CD14-positive monocyte (primary cell): ENCODE data around the gene TMEM214. TPM values are rescaled to one million over a fixed set of nuclear protein-coding genes. Genes with fewer than 3 reads are reported as not detected.

Experiments
- DNase-seq, 3 donors: peaks; one replicate each; pipeline ENCODE4 v3.0.0-alpha.2; 2011 to 2022
- H2AFZ ChIP-seq: 2 replicates; pipeline ENCODE4 v1.6.0; 2012; ENCODE audit warnings: mild to moderate bottlenecking, low read depth, low read length, inconsistent platforms; ENCODE audit not compliant: insufficient read depth, poor library complexity, severe bottlenecking
- H3K27ac ChIP-seq, 2 donors: 1 replicate in 1 of 2; 2 replicates in 1 of 2; pipeline ENCODE4 v1.5.1; 2012 to 2013; ENCODE audit warnings: low read length in 2 of 2, control low read depth in 1 of 2, inconsistent platforms in 1 of 2, low read depth in 1 of 2, mild to moderate bottlenecking in 1 of 2
- H3K27me3 ChIP-seq, 2 donors: one replicate each; pipeline versions ENCODE4 v1.6.0 to v1.6.1; 2011 to 2013; ENCODE audit warnings: low read length in 2 of 2; ENCODE audit not compliant: control insufficient read depth in 2 of 2, insufficient read depth in 2 of 2
- H3K36me3 ChIP-seq, 2 donors: replicated peaks in 1 of 2; 1 replicate in 1 of 2; 2 replicates in 1 of 2; pipeline versions ENCODE4 v1.5.1 to v1.6.1; 2012 to 2013; ENCODE audit warnings: low read length in 2 of 2, control low read depth in 1 of 2, inconsistent platforms in 1 of 2, mild to moderate bottlenecking in 1 of 2; ENCODE audit not compliant: insufficient read depth in 2 of 2, control insufficient read depth in 1 of 2
- H3K4me1 ChIP-seq, 2 donors: 1 replicate in 1 of 2; 2 replicates in 1 of 2; pipeline versions ENCODE4 v1.5.1 to v1.6.1; 2012 to 2013; ENCODE audit warnings: low read length in 2 of 2, control low read depth in 1 of 2, inconsistent platforms in 1 of 2, mild to moderate bottlenecking in 1 of 2, moderate library complexity in 1 of 2; ENCODE audit not compliant: insufficient read depth in 2 of 2, control insufficient read depth in 1 of 2
- H3K4me2 ChIP-seq: replicated peaks from 2 replicates; pipeline ENCODE3; 2012; ENCODE audit warnings: low read length, moderate library complexity, mild to moderate bottlenecking; ENCODE audit not compliant: poor library complexity, severe bottlenecking; ENCODE audit errors: extremely low read depth
- H3K4me3 ChIP-seq, 3 experiments: fragments of 200-600 bp in 1 of 3; sonication (generic) in 1 of 3; replicated peaks in 1 of 3; 1 replicate in 2 of 3; 2 replicates in 1 of 3; pipeline ENCODE4 v1.5.1; 2011 to 2013; ENCODE audit warnings: low read length in 3 of 3, mild to moderate bottlenecking in 3 of 3, control low read depth in 2 of 3, low read depth in 2 of 3, inconsistent platforms in 1 of 3, moderate library complexity in 1 of 3
- H3K79me2 ChIP-seq: 2 replicates; pipeline ENCODE4 v1.6.0; 2012; ENCODE audit warnings: mild to moderate bottlenecking, control low read depth, inconsistent platforms, low read length, moderate library complexity; ENCODE audit not compliant: insufficient read depth
- H3K9ac ChIP-seq: 2 replicates; pipeline ENCODE4 v1.6.0; 2017; ENCODE audit warnings: low read length, mild to moderate bottlenecking; ENCODE audit not compliant: insufficient read depth, poor library complexity, severe bottlenecking
- H3K9me3 ChIP-seq, 2 donors: replicated peaks in 1 of 2; 1 replicate in 1 of 2; 2 replicates in 1 of 2; pipeline versions ENCODE4 v1.5.1 to v1.6.1; 2012 to 2013; ENCODE audit warnings: low read length in 2 of 2, control low read depth in 1 of 2; ENCODE audit not compliant: control insufficient read depth in 1 of 2, insufficient read depth in 1 of 2
- H4K20me1 ChIP-seq: 2 replicates; pipeline ENCODE4 v1.6.0; 2012; ENCODE audit warnings: mild to moderate bottlenecking, low read length, control low read depth, moderate library complexity; ENCODE audit not compliant: insufficient read depth
- H3K27ac Mint-ChIP-seq, 7 donors: one replicate each; pipeline ENCODE4 v1.8.0; 2020; ENCODE audit warnings: mild to moderate bottlenecking in 7 of 7, mixed read lengths in 7 of 7, moderate library complexity in 6 of 7, inconsistent platforms in 2 of 7
- H3K27me3 Mint-ChIP-seq, 3 donors: one replicate each; pipeline ENCODE4 v1.8.0; 2021 to 2022; ENCODE audit warnings: low read depth in 3 of 3, mild to moderate bottlenecking in 3 of 3, mixed read lengths in 3 of 3, moderate library complexity in 3 of 3, inconsistent platforms in 1 of 3
- H3K36me3 Mint-ChIP-seq, 2 donors: one replicate each; pipeline ENCODE4 v1.8.0; 2020; ENCODE audit warnings: mixed read lengths in 2 of 2, inconsistent platforms in 1 of 2, mild to moderate bottlenecking in 1 of 2
- H3K4me1 Mint-ChIP-seq: one replicate; pipeline ENCODE4 v1.8.0; 2020; ENCODE audit warnings: mild to moderate bottlenecking, mixed read lengths
- H3K4me3 Mint-ChIP-seq, 2 donors: one replicate each; pipeline ENCODE4 v1.8.0; 2020; ENCODE audit warnings: mild to moderate bottlenecking in 2 of 2, mixed read lengths in 2 of 2, moderate library complexity in 1 of 2
- H3K9me3 Mint-ChIP-seq, 7 donors: one replicate each; pipeline ENCODE4 v1.8.0; 2020 to 2022; ENCODE audit warnings: mixed read lengths in 7 of 7, mild to moderate bottlenecking in 6 of 7, moderate library complexity in 6 of 7, inconsistent platforms in 2 of 7
- WGBS: methylation state at CpG from one replicate; pipeline ENCODE4 v1.1.5; 2013; ENCODE audit warnings: missing lambda C conversion rate; ENCODE audit not compliant: insufficient coverage; 5-methylcytosine and 5-hydroxymethylcytosine counted together
- intact Hi-C, 2 donors: fragments of 100-400 bp; cut with micrococcal nuclease; formaldehyde crosslinking; loops; one replicate each; pipeline versions ENCODE4 v1.15.0 to v1.15.1; 2023
- polyA plus RNA-seq, 3 donors: library from polyadenylated mRNA; depleted of rRNA in 1 of 3; unstranded in 2 of 3; stranded (reverse) in 1 of 3; fragments of 300-500 nt in 2 of 3; fragments of >200 nt in 1 of 3; fragmentation: Illumina TruSeq in 2 of 3; gene quantifications; 1 replicate in 2 of 3; 2 replicates in 1 of 3; pipeline ENCODE4 v1.2.3, GENCODE V29; 2012 to 2021
- TF ChIP-seq, protein P1 (sequence below): fragments of 200-600 bp; IDR thresholded peaks from one replicate; pipeline ENCODE4 v1.8.0; 2022; ENCODE audit warnings: antibody characterized with exemption, mild to moderate bottlenecking

Gene TMEM214
- polyA plus RNA-seq, 3 donors = 18.3 to 61.7 (median 26.9) TPM

DNA sequence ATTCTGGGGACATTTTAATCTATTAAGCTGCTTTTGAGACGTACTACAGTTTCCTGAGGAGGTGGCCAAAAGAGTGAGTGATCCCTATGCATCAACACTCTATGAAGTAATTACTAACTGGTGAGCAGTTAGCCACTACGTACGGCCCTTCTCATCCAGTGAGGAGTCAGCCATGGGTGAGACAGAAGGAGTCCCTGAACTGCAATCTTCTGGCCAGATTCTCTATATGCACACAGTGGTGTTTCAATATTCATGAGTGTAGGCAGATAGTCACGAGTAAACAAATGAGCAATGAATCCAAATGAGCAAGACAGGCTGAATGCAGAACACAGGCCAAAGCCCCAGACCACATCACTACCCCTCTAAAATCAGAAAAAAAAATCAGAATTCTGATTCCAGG is 29.8 kb upstream of the TMEM214 start:
- Mint-ChIP-seq H3K27ac (peak overlapping the region in 1 of 7 donors; percentile 18), H3K36me3 (no peaks in the 10 kb centered on the region), H3K27me3 (peaks cover 0 to 9% (median 5%) of the 10 kb centered on the region in 3 donors), H3K4me1 (peaks cover 13% of the 10 kb centered on the region), H3K9me3 (peaks cover 0 to 7% (median 0%) of the 10 kb centered on the region in 7 donors), H3K4me3 (no peak overlapping the region)
- Histone ChIP-seq H3K79me2 (no peaks in the 10 kb centered on the region), H3K27me3 (peaks cover 2% of the 10 kb centered on the region in 2 donors), H4K20me1 (no peaks in the 10 kb centered on the region), H3K9me3 (no peaks in the 10 kb centered on the region), H3K4me3 (no peak overlapping the region), H3K4me1 (peaks cover 7% of the 10 kb centered on the region in 2 donors), H3K27ac (no peak overlapping the region), H3K9ac (no peak overlapping the region), H2AFZ (no peak overlapping the region), H3K4me2 (no peak overlapping the region), H3K36me3 (no peaks in the 10 kb centered on the region)
- DNase-seq = no peak
- WGBS = 100% methylated on average over 2 of the region's 4 CpGs
- intact Hi-C loops = no loop called here
- TF ChIP-seq, protein P1, sequence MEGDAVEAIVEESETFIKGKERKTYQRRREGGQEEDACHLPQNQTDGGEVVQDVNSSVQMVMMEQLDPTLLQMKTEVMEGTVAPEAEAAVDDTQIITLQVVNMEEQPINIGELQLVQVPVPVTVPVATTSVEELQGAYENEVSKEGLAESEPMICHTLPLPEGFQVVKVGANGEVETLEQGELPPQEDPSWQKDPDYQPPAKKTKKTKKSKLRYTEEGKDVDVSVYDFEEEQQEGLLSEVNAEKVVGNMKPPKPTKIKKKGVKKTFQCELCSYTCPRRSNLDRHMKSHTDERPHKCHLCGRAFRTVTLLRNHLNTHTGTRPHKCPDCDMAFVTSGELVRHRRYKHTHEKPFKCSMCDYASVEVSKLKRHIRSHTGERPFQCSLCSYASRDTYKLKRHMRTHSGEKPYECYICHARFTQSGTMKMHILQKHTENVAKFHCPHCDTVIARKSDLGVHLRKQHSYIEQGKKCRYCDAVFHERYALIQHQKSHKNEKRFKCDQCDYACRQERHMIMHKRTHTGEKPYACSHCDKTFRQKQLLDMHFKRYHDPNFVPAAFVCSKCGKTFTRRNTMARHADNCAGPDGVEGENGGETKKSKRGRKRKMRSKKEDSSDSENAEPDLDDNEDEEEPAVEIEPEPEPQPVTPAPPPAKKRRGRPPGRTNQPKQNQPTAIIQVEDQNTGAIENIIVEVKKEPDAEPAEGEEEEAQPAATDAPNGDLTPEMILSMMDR = no peak

GRCh38 chr2:27003857-27004256 is 28.9 kb upstream of the TMEM214 start:
- Mint-ChIP-seq H3K36me3 (no peaks in the 10 kb centered on the region), H3K4me3 (no peak overlapping the region), H3K9me3 (peaks cover 0 to 7% (median 0%) of the 10 kb centered on the region in 7 donors), H3K4me1 (peaks cover 15% of the 10 kb centered on the region), H3K27ac (peak overlapping the region in 1 of 7 donors; percentile 17), H3K27me3 (peaks cover 0 to 10% (median 5%) of the 10 kb centered on the region in 3 donors)
- TF ChIP-seq, protein P1 = no peak
- Histone ChIP-seq H3K9me3 (no peaks in the 10 kb centered on the region), H3K4me2 (no peak overlapping the region), H4K20me1 (no peaks in the 10 kb centered on the region), H3K79me2 (no peaks in the 10 kb centered on the region), H3K27me3 (peaks cover 2% of the 10 kb centered on the region in 2 donors), H2AFZ (no peak overlapping the region), H3K9ac (no peak overlapping the region), H3K4me3 (no peak overlapping the region), H3K4me1 (peaks cover 7 to 10% of the 10 kb centered on the region in 2 donors), H3K36me3 (no peaks in the 10 kb centered on the region), H3K27ac (no peak overlapping the region)
- DNase-seq = peak in 2 of 3 donors; percentile 7 to 33
- intact Hi-C loops = no loop called here
- 87% methylated on average over 3 of the region's 9 CpGs for WGBS
